NB4 (cell line): Measurements from ENCODE around the gene TBL1XR1.

Experiments
- DNase-seq: peaks from one replicate; pipeline ENCODE4 v3.0.0; 2010; ENCODE audit warnings: low read depth
- H3K4me3 ChIP-seq: one replicate; pipeline ENCODE4 v1.5.1; 2011; ENCODE audit warnings: mild to moderate bottlenecking, low read depth, low read length, moderate library complexity
- MYC ChIP-seq: IDR thresholded peaks from 2 replicates; pipeline ENCODE4 v1.6.1; 2011; ENCODE audit warnings: low read depth, low read length
- POLR2A ChIP-seq: IDR thresholded peaks from 2 replicates; pipeline ENCODE4 v1.6.1; 2011; ENCODE audit warnings: mild to moderate bottlenecking; ENCODE audit not compliant: insufficient read length; ENCODE audit errors: extremely low read depth
- TF ChIP-seq, protein P1 (sequence below): IDR thresholded peaks from 2 replicates; pipeline ENCODE4 v1.6.1; 2011; ENCODE audit warnings: low read depth, low read length
- TF ChIP-seq, protein P2 (sequence below): IDR thresholded peaks from one replicate; pipeline ENCODE4 v1.5.1; 2012; ENCODE audit warnings: low read depth, low read length

The TBL1XR1 gene

DNA sequence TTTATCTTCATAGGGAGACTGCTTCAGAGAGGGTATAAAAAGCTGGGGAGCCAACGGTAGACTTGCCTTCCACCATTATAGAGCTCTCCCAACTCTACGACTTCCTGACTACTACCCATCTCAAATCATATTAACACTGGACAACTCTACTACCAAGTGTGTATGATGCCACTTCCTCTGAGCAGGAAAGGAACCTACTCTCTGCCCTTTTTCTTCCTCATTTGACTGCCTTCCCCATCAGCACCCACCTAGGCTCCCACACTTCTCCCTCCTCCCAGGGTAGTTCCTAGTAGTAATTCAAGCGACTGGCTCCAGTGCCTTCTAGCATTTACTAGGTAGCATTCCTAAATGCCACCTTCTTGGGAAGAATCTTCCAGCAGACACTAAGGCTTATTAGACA, 24.5 kb upstream of the TBL1XR1 start:
- H3K4me3 ChIP-seq: no peak overlapping the region
- peak; percentile 28 for DNase-seq
- TF ChIP-seq MYC (no peak), POLR2A (no peak)
- TF ChIP-seq, protein P1, sequence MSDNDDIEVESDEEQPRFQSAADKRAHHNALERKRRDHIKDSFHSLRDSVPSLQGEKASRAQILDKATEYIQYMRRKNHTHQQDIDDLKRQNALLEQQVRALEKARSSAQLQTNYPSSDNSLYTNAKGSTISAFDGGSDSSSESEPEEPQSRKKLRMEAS: no peak
- TF ChIP-seq, protein P2, sequence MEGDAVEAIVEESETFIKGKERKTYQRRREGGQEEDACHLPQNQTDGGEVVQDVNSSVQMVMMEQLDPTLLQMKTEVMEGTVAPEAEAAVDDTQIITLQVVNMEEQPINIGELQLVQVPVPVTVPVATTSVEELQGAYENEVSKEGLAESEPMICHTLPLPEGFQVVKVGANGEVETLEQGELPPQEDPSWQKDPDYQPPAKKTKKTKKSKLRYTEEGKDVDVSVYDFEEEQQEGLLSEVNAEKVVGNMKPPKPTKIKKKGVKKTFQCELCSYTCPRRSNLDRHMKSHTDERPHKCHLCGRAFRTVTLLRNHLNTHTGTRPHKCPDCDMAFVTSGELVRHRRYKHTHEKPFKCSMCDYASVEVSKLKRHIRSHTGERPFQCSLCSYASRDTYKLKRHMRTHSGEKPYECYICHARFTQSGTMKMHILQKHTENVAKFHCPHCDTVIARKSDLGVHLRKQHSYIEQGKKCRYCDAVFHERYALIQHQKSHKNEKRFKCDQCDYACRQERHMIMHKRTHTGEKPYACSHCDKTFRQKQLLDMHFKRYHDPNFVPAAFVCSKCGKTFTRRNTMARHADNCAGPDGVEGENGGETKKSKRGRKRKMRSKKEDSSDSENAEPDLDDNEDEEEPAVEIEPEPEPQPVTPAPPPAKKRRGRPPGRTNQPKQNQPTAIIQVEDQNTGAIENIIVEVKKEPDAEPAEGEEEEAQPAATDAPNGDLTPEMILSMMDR: no peak

DNA sequence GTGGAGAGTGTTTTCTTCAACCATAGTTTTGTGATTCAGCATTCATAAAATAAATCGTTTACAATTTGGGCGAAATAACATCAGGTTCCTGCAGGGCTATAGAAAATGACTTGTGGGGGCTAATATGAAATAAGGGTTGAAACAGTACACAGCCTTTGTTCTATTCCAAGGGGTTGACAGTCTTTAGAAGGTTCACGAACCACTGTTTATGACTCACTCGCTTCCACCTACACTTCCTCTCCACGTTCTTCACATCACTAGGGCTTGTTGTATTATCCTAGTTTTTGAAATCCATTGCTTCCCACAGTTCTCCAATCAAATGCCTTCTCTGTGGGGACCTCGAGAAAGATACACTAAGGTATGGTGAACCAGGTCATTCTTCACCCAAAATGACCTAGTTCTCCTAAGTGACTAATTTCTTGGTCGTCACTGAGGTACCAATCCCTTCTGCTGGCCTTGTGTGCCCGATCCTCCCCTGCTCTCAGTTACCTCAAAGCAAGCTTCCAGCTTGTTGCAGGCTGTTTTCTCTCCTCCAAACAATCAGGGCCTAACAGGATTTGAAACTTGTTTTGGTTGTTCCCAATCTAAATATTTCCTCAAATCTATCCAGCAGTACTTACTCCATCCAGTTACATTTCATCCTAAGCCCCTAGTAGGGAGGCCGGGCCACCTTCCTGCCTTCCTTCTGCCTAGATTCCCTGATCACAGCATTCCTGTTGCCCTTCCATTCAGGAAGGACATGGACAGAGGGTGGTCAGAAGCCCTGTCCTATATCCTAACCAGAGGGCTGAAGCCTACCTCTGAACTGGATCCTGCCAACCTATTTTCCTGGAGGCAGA, 23.1 kb upstream of the TBL1XR1 start:
- no peak overlapping the region for H3K4me3 ChIP-seq
- no peak for DNase-seq

DNA sequence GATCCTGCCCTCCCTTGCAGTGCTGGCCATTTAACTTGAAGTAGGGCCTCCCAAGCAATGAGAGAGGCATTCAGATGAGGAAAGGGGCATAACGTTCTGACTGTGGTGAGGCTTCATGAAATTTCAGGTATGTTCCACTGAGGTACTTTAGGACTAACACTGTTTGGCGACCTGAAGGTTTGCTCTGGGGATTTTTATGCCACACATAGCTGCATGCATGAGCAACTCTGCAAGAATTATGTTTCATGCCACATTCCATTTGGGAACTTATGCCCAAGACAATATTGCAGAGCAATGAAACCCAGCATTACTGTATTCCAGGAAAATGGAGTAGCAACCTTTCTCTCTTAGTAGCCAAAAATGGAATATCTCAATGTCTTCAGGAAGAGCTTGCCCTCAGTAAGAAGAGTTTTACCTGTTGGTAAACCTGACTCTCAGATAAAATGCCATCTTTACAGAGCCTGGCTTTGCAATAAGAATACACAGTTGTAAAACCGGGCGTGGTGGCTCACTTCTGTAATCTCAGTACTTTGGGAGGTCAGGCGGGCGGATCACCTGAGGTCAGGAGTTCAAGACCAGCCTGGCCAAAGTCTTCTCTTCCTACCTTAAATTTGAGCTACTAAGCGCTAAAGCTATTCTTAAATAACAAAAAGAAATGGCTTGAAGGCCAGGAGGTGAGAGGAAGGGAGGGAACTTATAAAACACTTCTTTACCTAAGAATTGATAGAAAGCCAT, 16.7 kb upstream of the TBL1XR1 start:
- H3K4me3 ChIP-seq: no peak overlapping the region
- no peak for DNase-seq
- TF ChIP-seq, protein P2: no peak
- TF ChIP-seq, protein P1: no peak
- TF ChIP-seq MYC (no peak), POLR2A (no peak)

More for the DNA sequence above, 23.1 kb upstream of the TBL1XR1 start:
- TF ChIP-seq POLR2A: no peak
- TF ChIP-seq, protein P1: no peak
- TF ChIP-seq MYC: no peak
- TF ChIP-seq, protein P2: no peak

DNA sequence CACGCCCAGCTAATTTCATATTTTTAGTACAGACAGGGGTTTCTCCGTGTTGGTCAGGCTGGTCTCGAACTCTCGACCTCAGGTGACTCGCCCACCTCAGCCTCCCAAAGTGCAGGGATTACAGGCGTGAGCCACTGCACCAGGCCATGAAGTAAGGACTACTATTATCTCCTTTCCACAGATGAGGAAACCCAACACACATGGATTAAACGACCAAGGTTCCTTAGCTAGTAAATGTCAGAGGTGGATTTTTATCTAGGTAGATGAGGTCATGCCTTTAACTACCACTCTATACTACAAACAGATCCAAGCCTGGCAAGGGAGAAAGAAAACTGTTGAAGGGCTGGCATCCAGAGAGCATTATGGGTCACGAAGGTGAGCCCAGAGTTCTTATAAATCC, 15.5 kb upstream of the TBL1XR1 start:
- TF ChIP-seq, protein P1: no peak
- TF ChIP-seq, protein P2: no peak
- no peak for TF ChIP-seq POLR2A
- no peak for TF ChIP-seq MYC
- no peak for DNase-seq
- H3K4me3 ChIP-seq: no peak overlapping the region

DNA sequence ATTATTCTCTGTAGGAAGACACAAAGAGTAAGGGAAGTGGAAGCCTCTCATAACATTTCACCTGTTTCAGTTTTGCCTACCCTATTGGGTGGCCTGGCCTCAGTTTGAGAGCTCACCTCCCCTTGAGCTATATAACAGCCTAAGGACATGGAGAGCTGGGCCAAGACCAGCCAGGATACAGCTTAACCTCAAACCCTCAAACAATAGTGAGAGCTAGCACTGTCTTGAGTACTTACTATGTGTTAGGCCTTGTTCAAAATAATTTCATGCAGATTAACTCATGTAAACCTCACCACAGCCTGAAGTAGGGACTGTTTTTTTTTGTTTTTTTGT, 15.0 kb upstream of the TBL1XR1 start:
- no peak for TF ChIP-seq POLR2A
- no peak for TF ChIP-seq MYC
- TF ChIP-seq, protein P2: no peak
- TF ChIP-seq, protein P1: no peak
- no peak overlapping the region for H3K4me3 ChIP-seq
- no peak for DNase-seq
